ENCODE data around the gene CCR5.
"Not testable (repeated sequence)": the region's sequence is repeated elsewhere in the genome, so short reads cannot be mapped to it uniquely, and the experiment has no call there.

Gene CCR5

DNA sequence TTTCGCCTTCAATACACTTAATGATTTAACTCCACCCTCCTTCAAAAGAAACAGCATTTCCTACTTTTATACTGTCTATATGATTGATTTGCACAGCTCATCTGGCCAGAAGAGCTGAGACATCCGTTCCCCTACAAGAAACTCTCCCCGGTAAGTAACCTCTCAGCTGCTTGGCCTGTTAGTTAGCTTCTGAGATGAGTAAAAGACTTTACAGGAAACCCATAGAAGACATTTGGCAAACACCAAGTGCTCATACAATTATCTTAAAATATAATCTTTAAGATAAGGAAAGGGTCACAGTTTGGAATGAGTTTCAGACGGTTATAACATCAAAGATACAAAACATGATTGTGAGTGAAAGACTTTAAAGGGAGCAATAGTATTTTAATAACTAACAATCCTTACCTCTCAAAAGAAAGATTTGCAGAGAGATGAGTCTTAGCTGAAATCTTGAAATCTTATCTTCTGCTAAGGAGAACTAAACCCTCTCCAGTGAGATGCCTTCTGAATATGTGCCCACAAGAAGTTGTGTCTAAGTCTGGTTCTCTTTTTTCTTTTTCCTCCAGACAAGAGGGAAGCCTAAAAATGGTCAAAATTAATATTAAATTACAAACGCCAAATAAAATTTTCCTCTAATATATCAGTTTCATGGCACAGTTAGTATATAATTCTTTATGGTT lies at the start of gene CCR5:
Gene CCR5 (plus strand): TSS at position 108 of the 680 bp plus-strand sequence. CDS start 1,957 bp downstream, outside the sequence.
- no peak for DNase-seq

- DNase-seq: no peak
Observed at GRCh38 chr3:46321461-46322104, 49.2 kb upstream of the CCR5 start.

DNA sequence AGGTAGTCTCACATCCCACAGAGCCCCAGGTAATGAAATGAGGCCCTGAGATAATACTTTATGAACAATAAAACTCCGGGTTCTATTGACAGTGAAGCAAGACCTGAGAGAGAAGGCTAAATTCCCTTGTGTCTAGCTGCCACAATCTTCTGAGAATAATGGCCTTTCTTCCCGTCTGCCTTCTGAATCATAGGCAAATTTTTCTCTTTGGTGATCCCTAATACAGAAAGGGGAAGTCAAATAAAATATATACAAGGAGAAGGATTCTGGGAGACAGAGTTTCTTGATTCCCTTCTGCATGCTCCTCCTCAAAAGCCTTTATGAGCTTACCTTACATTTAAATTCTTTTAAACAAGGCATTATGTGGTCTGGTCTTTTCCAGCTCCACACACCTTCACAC lies 46.7 kb upstream of the CCR5 start:
- no peak for DNase-seq

GRCh38 chr3:46325645-46326300 lies 45.0 kb upstream of the CCR5 start:
- DNase-seq: no peak

DNA sequence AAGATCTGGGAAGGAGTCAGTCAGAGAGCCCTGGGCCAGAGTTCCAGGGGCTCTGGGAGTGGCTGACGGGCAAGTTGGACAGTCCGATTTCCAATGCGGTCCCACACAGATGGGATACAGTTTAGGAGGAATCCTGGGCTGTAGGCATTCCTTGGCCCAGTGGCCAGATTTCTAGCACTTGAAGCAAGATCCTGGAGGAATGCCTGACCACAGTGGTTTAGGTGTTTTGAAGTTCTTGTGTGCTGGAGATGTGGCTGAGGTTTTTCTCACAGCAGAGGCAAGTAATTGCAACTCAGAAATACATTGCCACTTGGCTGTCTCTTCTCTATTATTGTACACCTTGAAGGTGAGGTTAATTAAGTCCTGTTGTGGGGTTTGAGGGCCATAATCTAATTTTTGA lies 40.1 kb upstream of the CCR5 start:
- DNase-seq: not testable (repeated sequence)

GRCh38 chr3:46334741-46335478 lies 35.8 kb upstream of the CCR5 start:
- DNase-seq: no peak

GRCh38 chr3:46335541-46335940 lies 35.2 kb upstream of the CCR5 start:
- no peak for DNase-seq

- DNase-seq: no peak
Observed at GRCh38 chr3:46337911-46338310, 32.8 kb upstream of the CCR5 start.

GRCh38 chr3:46338840-46339239 lies 31.9 kb upstream of the CCR5 start:
- DNase-seq: no peak

GRCh38 chr3:46344476-46344875 lies 26.3 kb upstream of the CCR5 start:
- no peak for DNase-seq

DNA sequence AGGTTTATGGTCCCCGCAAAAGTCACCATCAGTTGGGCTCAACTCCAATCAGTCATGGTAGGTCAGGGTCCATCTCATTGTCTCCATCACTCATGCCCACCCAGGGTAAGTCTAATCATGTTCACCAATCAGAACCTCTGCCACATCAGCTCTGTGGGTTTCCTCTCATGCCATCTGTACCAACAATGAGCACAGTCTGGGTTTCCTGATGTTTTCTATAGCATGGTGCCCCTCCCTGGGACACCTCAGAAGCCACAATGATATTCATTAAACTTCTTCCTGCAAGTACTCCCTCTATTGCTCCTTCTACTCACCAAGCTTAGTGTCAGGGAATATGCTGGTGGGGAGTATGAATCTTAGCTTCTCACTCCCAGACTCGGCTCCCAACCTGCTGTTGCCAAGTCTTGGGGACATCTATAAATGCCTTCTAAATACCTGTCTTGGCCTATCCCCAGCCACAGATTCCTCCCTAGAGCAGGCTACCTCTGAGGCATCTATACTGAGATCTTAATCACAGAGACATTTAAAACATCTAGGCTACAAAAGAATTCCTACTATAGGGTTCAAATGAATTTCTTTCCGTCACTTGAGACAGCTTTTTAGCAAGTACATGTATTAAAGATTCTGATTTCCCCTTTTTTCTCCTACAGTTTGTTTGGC lies 21.8 kb upstream of the CCR5 start:
- DNase-seq: no peak

- no peak for DNase-seq
Observed at GRCh38 chr3:46349484-46350261, 21.1 kb upstream of the CCR5 start.

DNA sequence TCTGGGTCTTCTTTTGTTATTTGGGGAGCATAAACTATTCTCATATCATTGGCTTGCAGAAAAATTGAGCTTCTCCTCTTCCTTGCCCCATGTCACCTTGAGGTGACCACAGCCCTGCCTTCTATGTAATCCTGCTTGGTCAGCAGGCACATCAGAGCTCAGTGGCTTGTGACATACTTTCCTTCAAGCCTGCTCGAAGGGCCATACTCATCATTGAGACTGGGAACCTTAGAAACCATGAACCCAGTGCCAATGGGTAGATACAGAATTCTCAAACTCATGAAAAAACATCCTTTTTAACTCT lies 20.5 kb upstream of the CCR5 start:
- no peak for DNase-seq

DNA sequence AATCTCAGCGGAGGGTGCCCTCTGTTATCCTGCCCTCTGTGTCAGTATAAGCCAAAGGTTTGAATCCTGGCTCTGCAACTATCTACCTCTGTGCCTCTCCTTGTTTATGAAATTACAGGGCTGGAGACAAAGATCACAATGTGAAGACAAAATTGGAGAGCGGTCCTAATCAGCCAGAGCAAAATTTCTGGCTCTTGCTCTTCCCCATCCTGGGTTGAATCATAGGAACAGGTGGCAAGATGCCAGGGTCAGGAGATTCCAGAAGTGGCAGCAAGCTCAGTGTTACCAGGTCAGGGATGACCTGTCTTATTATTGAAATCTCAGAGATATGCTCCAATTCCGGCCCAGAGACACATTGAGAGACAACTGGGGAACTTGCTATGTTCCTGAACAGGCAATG lies 19.1 kb upstream of the CCR5 start:
- no peak for DNase-seq

DNA sequence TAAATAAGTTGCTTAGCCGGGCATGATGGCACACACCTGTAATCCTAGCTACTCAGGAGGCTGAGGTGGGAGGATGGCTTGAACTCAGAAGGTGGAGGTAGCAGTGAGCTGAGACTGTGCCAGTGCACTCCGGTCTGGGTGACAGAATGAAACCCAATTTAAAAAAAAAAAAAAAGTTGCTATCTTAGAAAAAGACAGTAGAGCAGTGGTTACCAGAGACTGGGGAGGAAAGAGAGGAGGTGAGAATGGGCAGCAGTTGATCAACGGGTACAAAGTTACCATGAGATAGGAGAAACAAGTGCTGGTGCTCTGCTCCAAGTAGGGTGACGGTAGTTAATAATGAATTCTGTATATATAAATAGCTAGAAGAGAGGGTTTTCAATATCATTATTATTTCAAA lies 17.7 kb upstream of the CCR5 start:
- no peak for DNase-seq

- peak; percentile 13 to 24 for DNase-seq
Observed at GRCh38 chr3:46353647-46354410, 16.9 kb upstream of the CCR5 start, which contains the start of gene CCR2. CCR2 (plus strand) TSS chr3:46354111; CDS start chr3:46357528, 3,417 bp downstream.

GRCh38 chr3:46354478-46354877 lies 16.3 kb upstream of the CCR5 start:
- no peak for DNase-seq

- no peak for DNase-seq
Observed at GRCh38 chr3:46354984-46355383, 15.8 kb upstream of the CCR5 start.

GRCh38 chr3:46356276-46356675 lies 14.5 kb upstream of the CCR5 start:
- no peak for DNase-seq

GRCh38 chr3:46356909-46357308 lies 13.8 kb upstream of the CCR5 start:
- no peak for DNase-seq

GRCh38 chr3:46358466-46358865 lies 12.3 kb upstream of the CCR5 start:
- DNase-seq: no peak
